Upper lobe of left lung (tissue), 4 donors: Measurements from ENCODE around the gene MYO3B.

Experiments
- CTCF ChIP-seq, 6 experiments: fragments of 450-650 bp in 4 of 6; fragments of 200-600 bp in 2 of 6; sonication (generic) in 2 of 6; IDR thresholded peaks; one replicate each; pipeline ENCODE4 v1.5.1; 2016 to 2019; ENCODE audit warnings: antibody characterized with exemption in 6 of 6
- EP300 ChIP-seq, 4 donors: sonication (generic); formaldehyde crosslinking; IDR thresholded peaks; one replicate each; pipeline ENCODE4 v1.5.1; 2017; ENCODE audit warnings: antibody characterized with exemption in 4 of 4, control low read depth in 2 of 4
- POLR2A ChIP-seq, 4 donors: fragments of 450-650 bp; IDR thresholded peaks; one replicate each; pipeline ENCODE4 v1.5.1; 2016 to 2017; ENCODE audit warnings: antibody characterized with exemption in 4 of 4, mild to moderate bottlenecking in 2 of 4
- POLR2AphosphoS5 ChIP-seq, 2 donors: sonication (generic); formaldehyde crosslinking; IDR thresholded peaks; one replicate each; pipeline ENCODE4 v1.5.1; 2017; ENCODE audit warnings: antibody characterized with exemption in 2 of 2

GRCh38 chr2:170143045-170143717 is 34.8 kb upstream of the MYO3B start:
- TF ChIP-seq CTCF (IDR thresholded peaks at IDR 0.05) = no peak
- TF ChIP-seq POLR2A (IDR thresholded peaks at IDR 0.05) = no peak
- no peak for TF ChIP-seq EP300 (IDR thresholded peaks at IDR 0.05)
- no peak for TF ChIP-seq POLR2AphosphoS5 (IDR thresholded peaks at IDR 0.05)
